Cardiac muscle cell (in vitro differentiated cells and primary cell): ENCODE data around the gene RASSF4. TPM values are rescaled to one million over a fixed set of nuclear protein-coding genes. Genes with fewer than 3 reads are reported as not detected.

Source experiments
- DNase-seq, 2 donors: peaks; one replicate each; pipeline versions ENCODE4 v3.0.0 to v3.0.0-alpha.2; 2010 to 2017; ENCODE audit warnings: low read depth in 1 of 2, low spot score in 1 of 2
- H3K27ac ChIP-seq: fragments of 200-600 bp; sonication (generic); 2 replicates; pipeline ENCODE4 v1.5.1; 2016
- H3K27me3 ChIP-seq: fragments of 200-600 bp; sonication (generic); 2 replicates; pipeline ENCODE4 v1.6.0; 2016; ENCODE audit warnings: control low read depth
- H3K36me3 ChIP-seq: fragments of 200-600 bp; sonication (generic); 2 replicates; pipeline ENCODE4 v1.5.1; 2016; ENCODE audit warnings: control low read depth
- H3K4me1 ChIP-seq: fragments of 200-600 bp; sonication (generic); 2 replicates; pipeline ENCODE4 v1.8.1; 2017; ENCODE audit warnings: low read depth, mild to moderate bottlenecking, mixed run types
- H3K4me3 ChIP-seq: fragments of 200-600 bp; sonication (generic); 2 replicates; pipeline ENCODE4 v1.5.1; 2016; ENCODE audit warnings: mild to moderate bottlenecking
- H3K9me3 ChIP-seq: fragments of 200-600 bp; sonication (generic); 2 replicates; pipeline ENCODE4 v1.5.1; 2017; ENCODE audit warnings: low read depth, mild to moderate bottlenecking, control low read depth
- polyA plus RNA-seq: library from polyadenylated mRNA; unstranded; fragments of >200 nt; fragmentation: Nextera tagmentation; extraction: Ambion mirVana; gene quantifications from 2 replicates; pipeline ENCODE4 v1.2.1, GENCODE V29; 2016
- total RNA-seq: library from RNA; depleted of rRNA; stranded (reverse); fragments of >200 nt; gene quantifications from 2 replicates; pipeline ENCODE4 v1.2.3, GENCODE V29; 2016
- TF ChIP-seq, protein P1 (sequence below): IDR thresholded peaks from 2 replicates; pipeline ENCODE4 v1.5.1; 2012; ENCODE audit warnings: low read depth, mild to moderate bottlenecking, low read length

Gene RASSF4
- total and polyA plus RNA-seq, 2 experiments from 2014 or later = 63.6 to 70.7 TPM

DNA sequence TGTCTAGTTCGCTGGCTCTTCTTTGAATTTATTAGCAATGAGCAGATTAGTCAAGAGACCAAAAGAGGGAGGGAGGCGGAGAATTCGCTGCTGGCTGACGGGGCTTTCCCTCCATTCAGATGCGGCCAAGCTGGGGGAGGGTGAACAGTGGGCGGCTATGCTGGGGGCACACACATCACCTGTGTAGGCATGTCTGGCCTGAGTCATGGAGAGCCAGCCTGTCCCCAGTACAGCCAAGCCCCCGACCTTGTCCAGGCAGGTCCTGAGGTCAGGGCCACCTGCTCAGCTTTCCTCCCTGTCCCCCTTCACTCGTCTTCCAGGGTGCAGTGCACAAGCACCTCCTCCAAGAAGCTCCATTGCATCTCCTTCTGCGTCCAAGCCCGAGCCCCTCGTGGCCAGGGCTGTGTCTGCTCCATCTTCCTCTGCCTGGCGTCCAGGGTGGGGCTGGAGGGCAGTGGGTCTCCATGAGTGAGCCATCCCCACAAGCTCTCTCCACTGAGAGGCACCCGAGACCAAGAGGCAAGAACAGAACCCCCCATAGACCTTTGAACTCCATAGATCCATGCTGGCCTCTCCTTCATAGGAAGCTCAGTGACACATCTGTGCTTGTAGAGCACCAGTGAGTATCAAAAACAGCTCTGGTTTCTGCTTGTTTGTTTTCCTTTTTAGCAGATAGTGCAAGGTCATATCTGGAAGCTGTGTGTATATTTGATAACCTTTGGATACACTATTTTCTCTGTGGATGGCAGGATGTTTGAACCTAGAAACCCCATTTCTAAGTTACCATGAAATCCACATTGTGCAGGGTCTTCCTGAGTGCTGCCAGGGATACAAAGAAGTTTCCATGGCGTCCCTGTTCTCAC, 20.9 kb downstream of the RASSF4 start:
- Histone ChIP-seq H3K27me3 (no peaks in the 10 kb centered on the region), H3K27ac (no peak overlapping the region), H3K36me3 (no peaks in the 10 kb centered on the region), H3K4me3 (no peak overlapping the region), H3K4me1 (peaks cover 62% of the 10 kb centered on the region), H3K9me3 (no peaks in the 10 kb centered on the region)
- TF ChIP-seq, protein P1, sequence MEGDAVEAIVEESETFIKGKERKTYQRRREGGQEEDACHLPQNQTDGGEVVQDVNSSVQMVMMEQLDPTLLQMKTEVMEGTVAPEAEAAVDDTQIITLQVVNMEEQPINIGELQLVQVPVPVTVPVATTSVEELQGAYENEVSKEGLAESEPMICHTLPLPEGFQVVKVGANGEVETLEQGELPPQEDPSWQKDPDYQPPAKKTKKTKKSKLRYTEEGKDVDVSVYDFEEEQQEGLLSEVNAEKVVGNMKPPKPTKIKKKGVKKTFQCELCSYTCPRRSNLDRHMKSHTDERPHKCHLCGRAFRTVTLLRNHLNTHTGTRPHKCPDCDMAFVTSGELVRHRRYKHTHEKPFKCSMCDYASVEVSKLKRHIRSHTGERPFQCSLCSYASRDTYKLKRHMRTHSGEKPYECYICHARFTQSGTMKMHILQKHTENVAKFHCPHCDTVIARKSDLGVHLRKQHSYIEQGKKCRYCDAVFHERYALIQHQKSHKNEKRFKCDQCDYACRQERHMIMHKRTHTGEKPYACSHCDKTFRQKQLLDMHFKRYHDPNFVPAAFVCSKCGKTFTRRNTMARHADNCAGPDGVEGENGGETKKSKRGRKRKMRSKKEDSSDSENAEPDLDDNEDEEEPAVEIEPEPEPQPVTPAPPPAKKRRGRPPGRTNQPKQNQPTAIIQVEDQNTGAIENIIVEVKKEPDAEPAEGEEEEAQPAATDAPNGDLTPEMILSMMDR = no peak
- DNase-seq = no peak

DNA sequence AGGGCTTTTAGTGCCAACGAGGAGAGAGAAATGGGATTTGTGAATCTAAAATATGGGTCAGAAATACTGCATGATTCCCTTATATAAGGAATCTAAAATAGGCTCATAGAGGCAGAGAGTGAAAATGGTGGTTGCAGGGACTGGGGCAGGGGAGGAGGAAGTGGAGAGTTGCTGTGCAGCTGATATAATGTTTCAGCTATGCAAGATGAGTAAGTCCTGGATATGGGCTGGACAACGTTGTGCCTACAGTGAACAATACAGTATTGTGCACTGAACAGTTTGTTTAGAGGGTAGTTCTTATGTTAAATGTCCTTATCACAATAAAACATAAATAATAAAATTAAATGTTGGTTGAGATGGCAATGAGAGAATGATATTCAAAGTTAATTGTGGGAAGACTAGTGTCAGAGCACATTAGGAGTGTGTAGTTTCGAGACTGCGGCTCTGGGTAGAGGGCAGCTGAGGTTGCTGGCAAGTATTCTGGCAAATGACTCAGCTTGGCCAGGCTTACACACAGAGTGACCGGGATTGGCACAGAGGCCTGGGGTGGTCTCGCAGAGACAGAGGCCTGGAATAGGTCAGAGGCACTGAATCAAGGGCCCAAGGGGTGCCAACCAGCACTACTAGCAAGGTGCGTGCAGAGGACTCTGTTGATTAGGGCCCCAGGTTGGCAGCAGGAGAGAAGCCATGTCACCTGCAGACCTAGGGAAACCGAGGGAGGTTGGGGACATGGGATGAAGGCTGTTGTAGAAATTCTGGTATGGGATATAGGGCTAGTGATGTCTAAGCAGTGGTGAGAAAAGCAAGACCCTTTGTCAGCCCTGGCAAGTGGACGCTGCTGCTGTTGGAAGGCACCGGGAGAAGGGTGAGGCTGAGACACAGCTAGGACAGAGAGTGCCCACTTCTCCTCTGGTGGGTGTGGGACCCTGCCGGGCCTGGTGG, 21.8 kb downstream of the RASSF4 start:
- TF ChIP-seq, protein P1 = no peak
- Histone ChIP-seq H3K36me3 (no peaks in the 10 kb centered on the region), H3K4me1 (peaks cover 61% of the 10 kb centered on the region)

DNA sequence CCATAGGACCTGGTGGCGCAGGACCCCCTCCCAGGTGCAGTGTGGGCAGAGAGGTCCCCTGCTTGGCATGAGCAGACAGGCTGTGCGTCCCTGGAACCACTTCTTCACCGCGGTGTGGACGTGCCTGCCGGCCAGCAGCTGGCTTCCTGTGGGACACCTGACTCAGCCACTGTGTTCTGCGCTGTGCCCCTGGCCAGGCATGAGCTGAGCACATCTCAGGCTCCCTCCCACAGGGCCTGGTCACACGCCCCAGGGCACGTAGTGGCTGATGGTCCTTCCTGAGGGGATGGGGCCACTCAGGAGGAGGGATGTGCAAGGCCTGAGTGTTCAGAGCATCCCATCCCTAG, 22.5 kb downstream of the RASSF4 start:
- Histone ChIP-seq H3K9me3 (no peaks in the 10 kb centered on the region), H3K27ac (no peak overlapping the region), H3K4me3 (no peak overlapping the region), H3K4me1 (peaks cover 60% of the 10 kb centered on the region), H3K27me3 (no peaks in the 10 kb centered on the region), H3K36me3 (no peaks in the 10 kb centered on the region)
- TF ChIP-seq, protein P1 = no peak
- no peak for DNase-seq

More for the DNA sequence above, 21.8 kb downstream of the RASSF4 start:
- H3K9me3 ChIP-seq = no peaks in the 10 kb centered on the region
- H3K27ac ChIP-seq = no peak overlapping the region
- DNase-seq = peak in 1 of 2 donors; percentile 89
- no peaks in the 10 kb centered on the region for H3K27me3 ChIP-seq
- no peak overlapping the region for H3K4me3 ChIP-seq

DNA sequence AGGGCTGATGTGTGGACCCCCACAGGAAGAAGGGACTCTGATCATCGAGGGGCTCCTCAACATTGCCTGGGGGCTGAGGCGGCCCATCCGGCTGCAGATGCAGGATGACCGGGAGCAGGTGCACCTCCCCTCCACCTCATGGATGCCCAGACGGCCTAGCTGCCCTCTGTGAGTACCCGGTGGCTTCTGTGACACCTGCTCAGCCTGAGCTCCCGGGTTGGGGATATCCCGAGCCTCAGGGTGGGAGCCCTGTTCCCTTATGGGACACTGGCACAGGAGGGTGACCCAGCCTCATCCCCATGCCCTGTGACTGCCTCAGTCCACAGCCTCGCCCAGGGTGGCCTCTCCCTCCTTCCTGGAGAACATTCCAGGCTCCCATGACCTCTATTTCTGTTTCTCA, 22.9 kb downstream of the RASSF4 start:
- no peak overlapping the region for H3K27ac ChIP-seq
- no peak overlapping the region for H3K4me3 ChIP-seq
- no peaks in the 10 kb centered on the region for H3K36me3 ChIP-seq
- H3K9me3 ChIP-seq = no peaks in the 10 kb centered on the region
- peaks cover 56% of the 10 kb centered on the region for H3K4me1 ChIP-seq
- no peak for DNase-seq
- TF ChIP-seq, protein P1 = no peak
- no peaks in the 10 kb centered on the region for H3K27me3 ChIP-seq

DNA sequence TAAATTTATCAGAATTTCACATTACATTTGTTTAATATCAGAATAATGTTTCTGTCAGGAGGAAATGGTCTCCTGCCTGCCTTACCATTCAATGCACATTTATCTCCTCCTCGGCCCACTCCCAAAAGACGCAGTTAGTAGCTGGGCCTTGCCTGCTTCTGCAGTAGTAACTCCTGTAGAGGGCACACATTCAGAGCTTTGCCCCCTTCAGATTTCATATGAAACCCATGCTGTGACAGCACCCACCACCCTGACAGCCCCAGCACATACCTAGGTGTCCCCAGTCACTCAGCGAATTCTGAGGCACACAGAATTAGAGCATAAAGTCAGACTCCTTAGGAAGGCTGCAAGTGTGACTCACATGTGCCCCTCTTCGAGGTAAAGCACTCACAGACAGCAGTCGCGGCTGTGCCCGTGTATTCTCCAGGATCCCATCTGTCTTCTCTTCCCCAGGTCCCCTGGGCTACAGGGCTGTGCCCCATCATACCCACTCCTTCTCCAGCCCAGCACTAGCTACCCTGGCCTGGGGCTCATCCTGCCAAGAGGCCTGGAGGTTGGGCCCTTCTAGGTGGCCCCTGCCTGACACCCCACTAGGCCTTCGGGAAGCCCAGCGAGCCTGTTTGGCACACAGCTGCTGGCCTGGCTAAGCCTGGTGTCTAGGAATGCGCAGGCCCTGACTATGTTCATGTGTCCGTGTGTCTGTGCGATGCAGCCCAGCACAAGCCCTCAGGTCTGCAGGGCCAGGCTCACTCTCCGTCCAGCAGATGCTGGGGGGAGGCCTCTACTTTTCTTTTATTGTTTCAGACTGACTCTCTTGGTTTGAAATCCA, 23.7 kb downstream of the RASSF4 start:
- H3K36me3 ChIP-seq = no peaks in the 10 kb centered on the region
- H3K27ac ChIP-seq = no peak overlapping the region
- no peaks in the 10 kb centered on the region for H3K9me3 ChIP-seq
- no peaks in the 10 kb centered on the region for H3K27me3 ChIP-seq
- no peak for DNase-seq
- H3K4me3 ChIP-seq = no peak overlapping the region
- TF ChIP-seq, protein P1 = no peak
- H3K4me1 ChIP-seq = peaks cover 48% of the 10 kb centered on the region
